Lower lobe of right lung (tissue), 2 donors: ENCODE data around the gene TMEM123. TPM values are rescaled to one million over a fixed set of nuclear protein-coding genes. Genes with fewer than 3 reads are reported as not detected.

ENCODE experiments used
- ATAC-seq, 2 donors: fragments of 200-7000 bp; cut with Tn5 transposase; one replicate each; pipeline ENCODE4 v1.9.1; 2020 to 2022; ENCODE audit warnings: mild to moderate bottlenecking in 2 of 2, moderate library complexity in 2 of 2
- DNase-seq: peaks from one replicate; pipeline ENCODE4 v3.0.0-alpha.2; 2020
- H3K27ac ChIP-seq: fragments of 200-600 bp; one replicate; pipeline ENCODE4 v1.8.0; 2022
- H3K27me3 ChIP-seq: fragments of 200-600 bp; one replicate; pipeline ENCODE4 v1.8.0; 2022; ENCODE audit warnings: low read depth
- H3K36me3 ChIP-seq: fragments of 200-600 bp; one replicate; pipeline ENCODE4 v1.8.0; 2022; ENCODE audit warnings: mild to moderate bottlenecking
- H3K4me1 ChIP-seq: fragments of 200-600 bp; one replicate; pipeline ENCODE4 v1.8.0; 2022
- H3K4me3 ChIP-seq: fragments of 200-600 bp; one replicate; pipeline ENCODE4 v1.8.0; 2022; ENCODE audit warnings: mild to moderate bottlenecking
- H3K9me3 ChIP-seq: fragments of 200-600 bp; one replicate; pipeline ENCODE4 v1.8.0; 2022
- CTCF ChIP-seq: fragments of 200-600 bp; IDR thresholded peaks from one replicate; pipeline ENCODE4 v1.8.0; 2022; ENCODE audit warnings: antibody characterized with exemption, mild to moderate bottlenecking
- intact Hi-C: fragments of 100-400 bp; cut with DNase I; formaldehyde crosslinking; loops from one replicate; pipeline ENCODE4 v1.11.0; 2022
- long read RNA-seq: library from polyadenylated mRNA; unstranded; transcript quantifications from one replicate; pipeline ENCODE4 v2.0.0, GENCODE V29; 2021
- total RNA-seq: library from RNA; stranded (reverse); fragmentation: NEBNext Ultra II Directional; extraction: Animal tissue kit (Norgen Biotek cat#: 25700); gene quantifications from one replicate; pipeline ENCODE4 v1.2.1, GENCODE V29; 2021
- donor health status: DM: no; HTN: yes; CAD: no; lungs with severe emphysema.

Gene TMEM123
- 199 TPM for total RNA-seq
- long read RNA-seq, transcript TMEM123-202 (5 exons, 3,579 nt), result major isoform, 255 of 273 reads
- long read RNA-seq, partial matches to known transcripts, result 3 of 273 reads
- long read RNA-seq, other reads (novel, unspliced or antisense), result 14 of 273 reads

GRCh38 chr11:102452461-102453301 is at the start of gene TMEM123:
TSS of gene TMEM123 (minus strand) at chr11:102452765. CDS start at chr11:102452623, 142 bp downstream.
- Histone ChIP-seq H3K27me3 (no peaks in the 10 kb centered on the region), H3K27ac (peak within 1 kb of the TSS; percentile 93), H3K4me3 (peak within 1 kb of the TSS; percentile 94), H3K4me1 (peaks cover 70% of the 10 kb centered on the region), H3K36me3 (peaks cover 5% of the 10 kb centered on the region), H3K9me3 (no peaks in the 10 kb centered on the region)
- TF ChIP-seq CTCF, result no peak
- intact Hi-C loops, result no loop called here
- peak; percentile 93 for ATAC-seq
- DNase-seq, result peak; percentile 87

- Histone ChIP-seq H3K4me3 (no peak overlapping the region), H3K27me3 (no peaks in the 10 kb centered on the region), H3K27ac (no peak overlapping the region), H3K36me3 (no peaks in the 10 kb centered on the region), H3K9me3 (no peaks in the 10 kb centered on the region), H3K4me1 (no peaks in the 10 kb centered on the region)
- no peak for TF ChIP-seq CTCF
- intact Hi-C loops, result no loop called here
- DNase-seq (no peak), ATAC-seq (no peak)
Measured at GRCh38 chr11:102500829-102501228, 48.3 kb upstream of the TMEM123 start.

GRCh38 chr11:102499931-102500330 is 47.4 kb upstream of the TMEM123 start:
- ATAC-seq (no peak), DNase-seq (no peak)
- Histone ChIP-seq H3K27me3 (no peaks in the 10 kb centered on the region), H3K9me3 (no peaks in the 10 kb centered on the region), H3K4me3 (no peak overlapping the region), H3K27ac (no peak overlapping the region), H3K4me1 (no peaks in the 10 kb centered on the region), H3K36me3 (no peaks in the 10 kb centered on the region)
- intact Hi-C loops, result no loop called here
- TF ChIP-seq CTCF, result no peak

GRCh38 chr11:102499151-102499550 is 46.6 kb upstream of the TMEM123 start:
- Histone ChIP-seq H3K9me3 (no peaks in the 10 kb centered on the region), H3K27me3 (no peaks in the 10 kb centered on the region), H3K27ac (no peak overlapping the region), H3K36me3 (no peaks in the 10 kb centered on the region), H3K4me1 (no peaks in the 10 kb centered on the region), H3K4me3 (no peak overlapping the region)
- no peak for ATAC-seq
- DNase-seq, result no peak
- intact Hi-C loops, result no loop called here
- no peak for TF ChIP-seq CTCF

- Histone ChIP-seq H3K4me1 (no peaks in the 10 kb centered on the region), H3K27ac (no peak overlapping the region), H3K4me3 (no peak overlapping the region), H3K27me3 (no peaks in the 10 kb centered on the region), H3K9me3 (no peaks in the 10 kb centered on the region), H3K36me3 (no peaks in the 10 kb centered on the region)
- no peak for DNase-seq
- no peak for TF ChIP-seq CTCF
- no peak for ATAC-seq
- intact Hi-C loops, result no loop called here
Measured at GRCh38 chr11:102497061-102497460, 44.5 kb upstream of the TMEM123 start.
